ENCODE data around the gene SLC48A1. TPM values are rescaled to one million over a fixed set of nuclear protein-coding genes. Genes with fewer than 3 reads are reported as not detected.
A peak's percentile ranks its signal among the peaks of the same experiment; 100 is the strongest.

SLC48A1 gene
- polyA plus RNA-seq, 4 donors = 49.1 to 67.0 (median 58.8) TPM

- DNase-seq (ENCODE audit: low read depth in 4 of 4, low spot score in 2 of 4) = peak in 2 of 4 donors; percentile 85 to 88
Observed at GRCh38 chr12:47820631-47821345, 47.8 kb downstream of the SLC48A1 start.

GRCh38 chr12:47821346-47821706 lies 48.3 kb downstream of the SLC48A1 start:
- DNase-seq (ENCODE audit: low read depth in 4 of 4, low spot score in 2 of 4) = no peak

GRCh38 chr12:47822401-47822800 lies 49.4 kb downstream of the SLC48A1 start:
- no peak for DNase-seq (ENCODE audit: low read depth in 4 of 4, low spot score in 2 of 4)

GRCh38 chr12:47822863-47823262 lies 49.8 kb downstream of the SLC48A1 start:
- no peak for DNase-seq (ENCODE audit: low read depth in 4 of 4, low spot score in 2 of 4)

- DNase-seq (ENCODE audit: low read depth in 4 of 4, low spot score in 2 of 4) = no peak
Observed at GRCh38 chr12:47823422-47824086, 50.5 kb downstream of the SLC48A1 start.

GRCh38 chr12:47824198-47824597 lies 51.2 kb downstream of the SLC48A1 start:
- no peak for DNase-seq (ENCODE audit: low read depth in 4 of 4, low spot score in 2 of 4)

GRCh38 chr12:47824635-47825034 lies 51.6 kb downstream of the SLC48A1 start:
- DNase-seq (ENCODE audit: low read depth in 4 of 4, low spot score in 2 of 4) = no peak

- DNase-seq (ENCODE audit: low read depth in 4 of 4, low spot score in 2 of 4) = no peak
Observed at GRCh38 chr12:47825173-47825639, 52.2 kb downstream of the SLC48A1 start.

- no peak for DNase-seq (ENCODE audit: low read depth in 4 of 4, low spot score in 2 of 4)
Observed at GRCh38 chr12:47828008-47828975, 55.3 kb downstream of the SLC48A1 start.

GRCh38 chr12:47828976-47829482 lies 56.0 kb downstream of the SLC48A1 start:
- DNase-seq (ENCODE audit: low read depth in 4 of 4, low spot score in 2 of 4) = no peak

GRCh38 chr12:47829584-47829983 lies 56.5 kb downstream of the SLC48A1 start:
- DNase-seq (ENCODE audit: low read depth in 4 of 4, low spot score in 2 of 4) = no peak

Other genes starting within 250 kb of the SLC48A1 start
- 10 to 100 TPM; 41.2 to 52.3 (median 46.8) TPM for gene RPAP3, start 67.2 kb upstream of the SLC48A1 start, polyA plus RNA-seq (ENCODE audit: insufficient read length in 4 of 4)
- under 1 TPM; 0.13 to 0.49 (median 0.38) TPM for gene ENDOU, start 47.7 kb upstream of the SLC48A1 start, polyA plus RNA-seq (ENCODE audit: insufficient read length in 4 of 4)
- gene RAPGEF3, start 14.4 kb upstream of the SLC48A1 start, polyA plus RNA-seq (ENCODE audit: insufficient read length in 4 of 4) = 100 to 1,000 TPM in 1 of 4 donors, 10 to 100 TPM in 3; 49.6 to 112 (median 76.2) TPM
- 100 to 1,000 TPM in 1 of 4 donors, 10 to 100 TPM in 3; 67.6 to 111 (median 76.2) TPM for gene HDAC7, start 46.7 kb downstream of the SLC48A1 start, polyA plus RNA-seq (ENCODE audit: insufficient read length in 4 of 4)
- 1 to 10 TPM; 3.0 to 5.7 (median 3.6) TPM for gene VDR, start 131.8 kb downstream of the SLC48A1 start, polyA plus RNA-seq (ENCODE audit: insufficient read length in 4 of 4)
- 100 to 1,000 TPM; 128 to 130 (median 130) TPM for gene TMEM106C, start 190.4 kb downstream of the SLC48A1 start, polyA plus RNA-seq (ENCODE audit: insufficient read length in 4 of 4)
- 10 to 100 TPM; 38.3 to 66.6 (median 45.3) TPM for gene COL2A1, start 231.2 kb downstream of the SLC48A1 start, polyA plus RNA-seq (ENCODE audit: insufficient read length in 4 of 4)

Measured in left renal cortex interstitium (tissue), 4 donors.